ENCODE measurements around the gene USP15.

Gene USP15

GRCh38 chr12:62285284-62285683 lies 25.1 kb downstream of the USP15 start:
- DNase-seq = no peak

- no peak for DNase-seq
Measured at GRCh38 chr12:62288328-62288727, 28.1 kb downstream of the USP15 start.

GRCh38 chr12:62290846-62291245 lies 30.6 kb downstream of the USP15 start:
- DNase-seq = no peak

GRCh38 chr12:62291864-62292760 lies 31.9 kb downstream of the USP15 start:
- no peak for DNase-seq

- DNase-seq = no peak
Measured at GRCh38 chr12:62292761-62293344, 32.6 kb downstream of the USP15 start.

GRCh38 chr12:62294378-62294777 lies 34.2 kb downstream of the USP15 start:
- no peak for DNase-seq

- DNase-seq = no peak
Measured at GRCh38 chr12:62296001-62296400, 35.8 kb downstream of the USP15 start.

GRCh38 chr12:62297321-62297720 lies 37.1 kb downstream of the USP15 start:
- no peak for DNase-seq

- no peak for DNase-seq
Measured at GRCh38 chr12:62299617-62300016, 39.4 kb downstream of the USP15 start.

GRCh38 chr12:62301080-62301798 lies 41.0 kb downstream of the USP15 start:
- DNase-seq = no peak

GRCh38 chr12:62301799-62302133 lies 41.6 kb downstream of the USP15 start:
- DNase-seq = no peak

- no peak for DNase-seq
Measured at GRCh38 chr12:62304560-62304959, 44.4 kb downstream of the USP15 start.

GRCh38 chr12:62305778-62306177 lies 45.6 kb downstream of the USP15 start:
- DNase-seq = no peak

GRCh38 chr12:62306569-62307530 lies 46.6 kb downstream of the USP15 start:
- DNase-seq = no peak

GRCh38 chr12:62308201-62308600 lies 48.0 kb downstream of the USP15 start:
- no peak for DNase-seq

- no peak for DNase-seq
Measured at GRCh38 chr12:62313727-62314380, 53.6 kb downstream of the USP15 start.

GRCh38 chr12:62317017-62317416 lies 56.8 kb downstream of the USP15 start:
- no peak for DNase-seq

- DNase-seq = no peak
Measured at GRCh38 chr12:62319058-62319457, 58.9 kb downstream of the USP15 start.

- DNase-seq = no peak
Measured at GRCh38 chr12:62320054-62320453, 59.9 kb downstream of the USP15 start.

GRCh38 chr12:62323386-62323785 lies 63.2 kb downstream of the USP15 start:
- DNase-seq = no peak

- no peak for DNase-seq
Measured at GRCh38 chr12:62328296-62328921, 68.2 kb downstream of the USP15 start.

- DNase-seq = no peak
Measured at GRCh38 chr12:62331306-62331705, 71.1 kb downstream of the USP15 start.
